ENCODE results near the gene UBB. TPM values are rescaled to one million over a fixed set of nuclear protein-coding genes. Genes with fewer than 3 reads are reported as not detected.
A peak's percentile ranks its signal among the peaks of the same experiment; 100 is the strongest.

The UBB gene
- total RNA-seq, 1 donor = 1,199 TPM

DNA sequence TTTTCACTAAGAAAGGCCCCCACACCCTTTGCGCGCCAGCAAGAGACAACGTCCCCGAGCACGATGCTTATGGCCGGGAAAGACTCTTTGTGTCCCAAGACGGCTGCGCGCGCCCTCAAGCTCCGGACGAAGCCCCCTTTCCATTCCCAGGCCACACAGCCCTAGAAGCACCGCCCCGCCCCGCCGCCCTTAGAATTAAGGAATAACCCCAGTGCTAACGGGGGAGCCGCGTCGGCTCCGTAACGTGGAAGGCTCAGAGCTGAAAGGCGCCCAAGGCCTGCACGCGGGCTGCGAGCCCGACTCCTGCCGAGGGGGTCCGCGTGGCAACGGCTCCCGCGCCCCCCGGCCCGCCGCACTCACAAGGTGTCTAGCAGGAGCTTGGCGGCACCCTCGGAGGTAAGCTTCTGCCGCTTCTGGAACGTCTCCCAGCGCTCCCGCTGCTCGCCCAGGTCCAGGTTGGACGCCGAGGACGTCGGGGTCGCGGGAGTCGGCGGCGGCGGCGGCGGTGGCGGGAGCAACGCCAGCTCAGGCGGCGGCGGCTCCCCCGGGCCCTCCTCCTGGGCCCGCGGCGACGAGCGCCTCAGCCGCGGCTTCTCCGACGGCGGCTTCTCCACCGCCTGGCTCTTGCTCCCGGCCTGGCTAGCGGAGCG is 28.1 kb upstream of the UBB start:
- no peaks in the 10 kb centered on the region for H3K9me3 ChIP-seq (ENCODE audit: low read depth, low read length)
- no peaks in the 10 kb centered on the region for H4K20me1 ChIP-seq (ENCODE audit: insufficient read depth, low read length)
- peak; percentile 93 for DNase-seq (ENCODE audit: insufficient read length, low spot score, missing footprints)
- peaks cover 5% of the 10 kb centered on the region for H3K36me3 ChIP-seq (ENCODE audit: insufficient read depth, low read length)
- TF ChIP-seq, protein P1, sequence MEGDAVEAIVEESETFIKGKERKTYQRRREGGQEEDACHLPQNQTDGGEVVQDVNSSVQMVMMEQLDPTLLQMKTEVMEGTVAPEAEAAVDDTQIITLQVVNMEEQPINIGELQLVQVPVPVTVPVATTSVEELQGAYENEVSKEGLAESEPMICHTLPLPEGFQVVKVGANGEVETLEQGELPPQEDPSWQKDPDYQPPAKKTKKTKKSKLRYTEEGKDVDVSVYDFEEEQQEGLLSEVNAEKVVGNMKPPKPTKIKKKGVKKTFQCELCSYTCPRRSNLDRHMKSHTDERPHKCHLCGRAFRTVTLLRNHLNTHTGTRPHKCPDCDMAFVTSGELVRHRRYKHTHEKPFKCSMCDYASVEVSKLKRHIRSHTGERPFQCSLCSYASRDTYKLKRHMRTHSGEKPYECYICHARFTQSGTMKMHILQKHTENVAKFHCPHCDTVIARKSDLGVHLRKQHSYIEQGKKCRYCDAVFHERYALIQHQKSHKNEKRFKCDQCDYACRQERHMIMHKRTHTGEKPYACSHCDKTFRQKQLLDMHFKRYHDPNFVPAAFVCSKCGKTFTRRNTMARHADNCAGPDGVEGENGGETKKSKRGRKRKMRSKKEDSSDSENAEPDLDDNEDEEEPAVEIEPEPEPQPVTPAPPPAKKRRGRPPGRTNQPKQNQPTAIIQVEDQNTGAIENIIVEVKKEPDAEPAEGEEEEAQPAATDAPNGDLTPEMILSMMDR (IDR thresholded peaks at IDR 0.05; ENCODE audit: extremely low read depth, low read depth, low read length) = no peak
- H3K4me2 ChIP-seq (ENCODE audit: insufficient read depth, low read length) = peak overlapping the region; percentile 96
- peaks cover 4% of the 10 kb centered on the region for H3K79me2 ChIP-seq (ENCODE audit: insufficient read depth, low read length)
- H3K27ac ChIP-seq (ENCODE audit: low read depth, low read length) = peak overlapping the region; percentile 76
- peaks cover 11% of the 10 kb centered on the region for H3K4me1 ChIP-seq (ENCODE audit: insufficient read depth, low read length)
- H3K4me3 ChIP-seq (ENCODE audit: insufficient read depth, low read length) = peak overlapping the region; percentile 84
- peak overlapping the region; percentile 90 for H2AFZ ChIP-seq (ENCODE audit: low read length)
- no peaks in the 10 kb centered on the region for H3K27me3 ChIP-seq (ENCODE audit: insufficient read depth, low read length)

GRCh38 chr17:16353317-16354174 is 27.3 kb upstream of the UBB start, which contains the start of gene CENPV:
TSS of gene CENPV (minus strand) at chr17:16353469. CDS start at chr17:16353436, 33 bp downstream.
- Histone ChIP-seq H3K4me1 (ENCODE audit: insufficient read depth, low read length) (peaks cover 11% of the 10 kb centered on the region), H3K4me2 (ENCODE audit: insufficient read depth, low read length) (peak within 1 kb of the TSS; percentile 96), H3K4me3 (ENCODE audit: insufficient read depth, low read length) (peak within 1 kb of the TSS; percentile 84), H3K27ac (ENCODE audit: low read depth, low read length) (peak within 1 kb of the TSS; percentile 76), H3K36me3 (ENCODE audit: insufficient read depth, low read length) (peaks cover 4% of the 10 kb centered on the region), H3K79me2 (ENCODE audit: insufficient read depth, low read length) (peaks cover 4% of the 10 kb centered on the region), H3K27me3 (ENCODE audit: insufficient read depth, low read length) (no peaks in the 10 kb centered on the region), H2AFZ (ENCODE audit: low read length) (peak within 1 kb of the TSS; percentile 91), H4K20me1 (ENCODE audit: insufficient read depth, low read length) (no peaks in the 10 kb centered on the region), H3K9me3 (ENCODE audit: low read depth, low read length) (no peaks in the 10 kb centered on the region)
- DNase-seq (ENCODE audit: insufficient read length, low spot score, missing footprints) = peak; percentile 95
- TF ChIP-seq, protein P1 (IDR thresholded peaks at IDR 0.05; ENCODE audit: extremely low read depth, low read depth, low read length) = no peak

GRCh38 chr17:16354585-16354984 is 26.3 kb upstream of the UBB start:
- no peak overlapping the region for H3K27ac ChIP-seq (ENCODE audit: low read depth, low read length)
- H3K27me3 ChIP-seq (ENCODE audit: insufficient read depth, low read length) = no peaks in the 10 kb centered on the region
- TF ChIP-seq, protein P1 (IDR thresholded peaks at IDR 0.05; ENCODE audit: extremely low read depth, low read depth, low read length) = no peak
- H3K4me1 ChIP-seq (ENCODE audit: insufficient read depth, low read length) = peaks cover 11% of the 10 kb centered on the region
- no peak overlapping the region for H3K4me2 ChIP-seq (ENCODE audit: insufficient read depth, low read length)
- H3K36me3 ChIP-seq (ENCODE audit: insufficient read depth, low read length) = no peaks in the 10 kb centered on the region
- no peaks in the 10 kb centered on the region for H4K20me1 ChIP-seq (ENCODE audit: insufficient read depth, low read length)
- no peak overlapping the region for H3K4me3 ChIP-seq (ENCODE audit: insufficient read depth, low read length)
- peaks cover 4% of the 10 kb centered on the region for H3K79me2 ChIP-seq (ENCODE audit: insufficient read depth, low read length)
- no peaks in the 10 kb centered on the region for H3K9me3 ChIP-seq (ENCODE audit: low read depth, low read length)
- DNase-seq (ENCODE audit: insufficient read length, low spot score, missing footprints) = no peak
- no peak overlapping the region for H2AFZ ChIP-seq (ENCODE audit: low read length)

DNA sequence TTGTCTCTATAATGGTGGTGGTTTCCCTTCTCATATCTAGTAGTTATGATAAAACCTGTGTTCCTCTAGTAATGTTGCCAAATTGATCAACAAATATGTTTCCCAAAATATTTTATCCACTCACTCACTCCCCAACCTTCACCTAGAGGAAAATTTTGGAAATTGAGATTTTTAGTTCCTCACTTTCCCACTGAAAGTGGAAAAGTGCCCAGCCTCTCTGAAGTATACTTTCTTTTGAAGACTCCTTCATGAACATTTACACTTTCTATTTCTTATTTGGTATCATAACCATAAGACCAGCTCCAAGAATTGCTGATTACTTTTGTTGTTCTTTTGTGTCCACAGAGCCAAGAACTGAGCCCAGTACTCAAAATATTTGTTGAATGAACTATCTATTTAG is 22.5 kb upstream of the UBB start:
- Histone ChIP-seq H3K36me3 (ENCODE audit: insufficient read depth, low read length) (no peaks in the 10 kb centered on the region), H3K79me2 (ENCODE audit: insufficient read depth, low read length) (no peaks in the 10 kb centered on the region), H3K9me3 (ENCODE audit: low read depth, low read length) (no peaks in the 10 kb centered on the region), H3K27ac (ENCODE audit: low read depth, low read length) (no peak overlapping the region), H2AFZ (ENCODE audit: low read length) (no peak overlapping the region), H3K4me1 (ENCODE audit: insufficient read depth, low read length) (peaks cover 3% of the 10 kb centered on the region), H4K20me1 (ENCODE audit: insufficient read depth, low read length) (no peaks in the 10 kb centered on the region), H3K4me3 (ENCODE audit: insufficient read depth, low read length) (no peak overlapping the region), H3K27me3 (ENCODE audit: insufficient read depth, low read length) (no peaks in the 10 kb centered on the region), H3K4me2 (ENCODE audit: insufficient read depth, low read length) (no peak overlapping the region)
- TF ChIP-seq, protein P1 (IDR thresholded peaks at IDR 0.05; ENCODE audit: extremely low read depth, low read depth, low read length) = no peak
- no peak for DNase-seq (ENCODE audit: insufficient read length, low spot score, missing footprints)

Measured in osteoblast (primary cell).